HL-60 (cell line): ENCODE measurements around the gene CCDC93.

ENCODE experiments used
- DNase-seq, 2 experiments: peaks; one replicate each; pipeline ENCODE4 v3.0.0-alpha.2; 2010 to 2020; ENCODE audit warnings: low read depth in 1 of 2, low spot score in 1 of 2
- H3K27ac ChIP-seq: fragments of 250-450 bp; sonication (Bioruptor Pico); replicated peaks from 2 replicates; pipeline ENCODE4 v1.5.1; 2020; ENCODE audit warnings: mild to moderate bottlenecking, moderate library complexity
- H3K27me3 ChIP-seq: fragments of 250-450 bp; sonication (Bioruptor Pico); 2 replicates; pipeline ENCODE4 v1.5.1; 2021; ENCODE audit warnings: mild to moderate bottlenecking, moderate library complexity; ENCODE audit not compliant: insufficient read depth, poor library complexity, severe bottlenecking
- H3K4me3 ChIP-seq: replicated peaks from 2 replicates; pipeline ENCODE4 v1.5.1; 2011; ENCODE audit warnings: mild to moderate bottlenecking, control low read depth, low read length; ENCODE audit not compliant: insufficient read depth
- CTCF ChIP-seq: IDR thresholded peaks from one replicate; pipeline ENCODE4 v1.5.1; 2011; ENCODE audit warnings: low read length, control low read depth, inconsistent platforms; ENCODE audit not compliant: insufficient read depth
- GABPA ChIP-seq: IDR thresholded peaks from 2 replicates; pipeline ENCODE4 v1.6.1; 2012; ENCODE audit warnings: low read depth
- POLR2AphosphoS5 ChIP-seq: IDR thresholded peaks from 2 replicates; pipeline ENCODE4 v1.6.1; 2012; ENCODE audit warnings: low read depth
- REST ChIP-seq: IDR thresholded peaks from 2 replicates; pipeline ENCODE4 v1.6.1; 2012; ENCODE audit warnings: low read depth; ENCODE audit not compliant: insufficient replicate concordance
- SPI1 ChIP-seq: IDR thresholded peaks from 2 replicates; pipeline ENCODE4 v1.6.1; 2012; ENCODE audit warnings: low read depth, mild to moderate bottlenecking, borderline replicate concordance

Gene CCDC93

GRCh38 chr2:118054213-118055008 lies 40.5 kb upstream of the CCDC93 start:
- DNase-seq: no peak
- H3K27me3 ChIP-seq: no peaks in the 10 kb centered on the region
- no peak overlapping the region for H3K4me3 ChIP-seq
- TF ChIP-seq POLR2AphosphoS5 (no peak), CTCF (no peak), GABPA (no peak), REST (no peak), SPI1 (no peak)
- H3K27ac ChIP-seq: no peak overlapping the region; the same call in 1 of the 2 replicates

GRCh38 chr2:118053681-118054080 lies 39.8 kb upstream of the CCDC93 start:
- Histone ChIP-seq H3K27me3 (no peaks in the 10 kb centered on the region), H3K4me3 (no peak overlapping the region), H3K27ac (no peak overlapping the region)
- no peak for TF ChIP-seq REST
- TF ChIP-seq CTCF: no peak
- no peak for TF ChIP-seq POLR2AphosphoS5
- TF ChIP-seq SPI1: no peak
- no peak for TF ChIP-seq GABPA
- DNase-seq: no peak

- peaks cover 4% of the 10 kb centered on the region for H3K27me3 ChIP-seq
Measured at GRCh38 chr2:118052474-118052873, 38.6 kb upstream of the CCDC93 start.

More at GRCh38 chr2:118052474-118052873, 38.6 kb upstream of the CCDC93 start:
- Histone ChIP-seq H3K27ac (no peak overlapping the region), H3K4me3 (no peak overlapping the region)
- TF ChIP-seq GABPA (no peak), SPI1 (no peak), CTCF (no peak), REST (no peak), POLR2AphosphoS5 (no peak)
- no peak for DNase-seq
